Measurements from ENCODE around the gene CROT.

GRCh38 chr7:87369216-87369615 lies 23.8 kb downstream of the CROT start:
- TF ChIP-seq CTCF (IDR thresholded peaks at IDR 0.05) (no peak), POLR2A (IDR thresholded peaks at IDR 0.05) (no peak)
